Fibroblast of lung (primary cell): ENCODE data around the gene TCERG1L.

ENCODE experiments used
- EZH2 ChIP-seq: IDR thresholded peaks from 2 replicates; pipeline ENCODE4 v1.5.1; 2012; ENCODE audit warnings: low read length, control low read depth, mild to moderate bottlenecking; ENCODE audit errors: missing control alignments
- TF ChIP-seq, protein P1 (sequence below), 2 donors: IDR thresholded peaks in 1 of 2; conservative IDR thresholded peaks in 1 of 2; 1 replicate in 1 of 2; 2 replicates in 1 of 2; pipeline ENCODE4 v1.5.1; 2011 to 2012; ENCODE audit warnings: low read length in 2 of 2, control low read depth in 1 of 2, inconsistent platforms in 1 of 2, low read depth in 1 of 2, mild to moderate bottlenecking in 1 of 2

DNA sequence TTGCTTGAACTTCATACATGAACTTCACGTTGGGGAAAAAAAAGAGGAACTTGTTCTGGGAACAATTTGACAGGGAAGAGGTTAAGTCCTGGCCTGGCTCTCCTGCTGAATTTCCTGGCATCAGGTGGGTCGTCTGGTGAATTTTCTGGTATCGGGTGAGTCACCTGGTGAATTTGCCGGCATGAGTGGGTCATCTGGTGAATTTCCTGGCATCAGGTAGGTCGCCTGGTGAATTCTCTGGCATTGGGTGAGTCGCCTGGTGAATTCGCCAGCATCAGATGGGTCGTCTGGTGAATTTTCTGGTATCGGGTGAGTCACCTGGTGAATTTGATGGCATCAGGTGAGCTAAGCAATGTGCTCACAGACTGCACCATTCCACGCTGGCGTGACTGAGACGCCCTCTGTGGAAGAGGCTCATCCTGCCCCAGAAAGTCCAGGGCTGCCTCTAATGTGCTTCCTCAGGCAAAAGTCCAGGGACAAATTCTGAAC is 255.4 kb downstream of the TCERG1L start:
- TF ChIP-seq, protein P1, sequence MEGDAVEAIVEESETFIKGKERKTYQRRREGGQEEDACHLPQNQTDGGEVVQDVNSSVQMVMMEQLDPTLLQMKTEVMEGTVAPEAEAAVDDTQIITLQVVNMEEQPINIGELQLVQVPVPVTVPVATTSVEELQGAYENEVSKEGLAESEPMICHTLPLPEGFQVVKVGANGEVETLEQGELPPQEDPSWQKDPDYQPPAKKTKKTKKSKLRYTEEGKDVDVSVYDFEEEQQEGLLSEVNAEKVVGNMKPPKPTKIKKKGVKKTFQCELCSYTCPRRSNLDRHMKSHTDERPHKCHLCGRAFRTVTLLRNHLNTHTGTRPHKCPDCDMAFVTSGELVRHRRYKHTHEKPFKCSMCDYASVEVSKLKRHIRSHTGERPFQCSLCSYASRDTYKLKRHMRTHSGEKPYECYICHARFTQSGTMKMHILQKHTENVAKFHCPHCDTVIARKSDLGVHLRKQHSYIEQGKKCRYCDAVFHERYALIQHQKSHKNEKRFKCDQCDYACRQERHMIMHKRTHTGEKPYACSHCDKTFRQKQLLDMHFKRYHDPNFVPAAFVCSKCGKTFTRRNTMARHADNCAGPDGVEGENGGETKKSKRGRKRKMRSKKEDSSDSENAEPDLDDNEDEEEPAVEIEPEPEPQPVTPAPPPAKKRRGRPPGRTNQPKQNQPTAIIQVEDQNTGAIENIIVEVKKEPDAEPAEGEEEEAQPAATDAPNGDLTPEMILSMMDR (conservative IDR thresholded peaks at IDR 0.05 in 1 of 2, IDR thresholded peaks at IDR 0.05 in 1 of 2; ENCODE audit: low read depth in 1 of 2, low read length in 2 of 2) = no peak
- no peak for TF ChIP-seq EZH2
